HEK293 (cell line): ENCODE results near the gene PRPF40B.

Experiments
- CTCF ChIA-PET: fragments of 350-600 bp; formaldehyde crosslinking; extraction: SDS; loops from one replicate; lab custom pipeline; 2021; ENCODE audit warnings: antibody characterized with exemption; lab: Yijun Ruan, JAX
- POLR2A ChIA-PET: fragments of 300-600 bp; formaldehyde crosslinking; extraction: SDS; loops from one replicate; lab custom pipeline; 2020; ENCODE audit warnings: antibody characterized with exemption, inconsistent platforms; lab: Yijun Ruan, JAX
- H3K27ac ChIP-seq: fragments of 200-500 bp; sonication (Bioruptor generic); 2 replicates; pipeline ENCODE4 v1.5.1; 2014; ENCODE audit warnings: low read depth, low read length, control low read depth, inconsistent platforms; ENCODE audit errors: extremely low read depth
- H3K36me3 ChIP-seq, 2 experiments: fragments of 200-500 bp in 1 of 2; sonication (Bioruptor generic) in 1 of 2; 1 replicate in 1 of 2; 2 replicates in 1 of 2; pipeline ENCODE4 v1.5.1; 2014 to 2017; ENCODE audit warnings: inconsistent platforms in 2 of 2, low read length in 2 of 2; ENCODE audit not compliant: control insufficient read depth in 2 of 2, insufficient read depth in 1 of 2
- H3K4me1 ChIP-seq: fragments of 200-500 bp; sonication (Bioruptor generic); 2 replicates; pipeline ENCODE4 v1.5.1; 2014; ENCODE audit warnings: mild to moderate bottlenecking, low read length, inconsistent platforms; ENCODE audit not compliant: control insufficient read depth, insufficient read depth
- H3K4me3 ChIP-seq: 2 replicates; pipeline ENCODE4 v1.5.1; 2011; ENCODE audit warnings: low read depth, mild to moderate bottlenecking, control low read depth, low read length, moderate library complexity
- H3K9me3 ChIP-seq: fragments of 200-500 bp; sonication (Bioruptor generic); 2 replicates; pipeline ENCODE4 v1.5.1; 2014; ENCODE audit warnings: low read depth, low read length, inconsistent platforms; ENCODE audit not compliant: control insufficient read depth, insufficient read depth
- CTCF ChIP-seq: fragments of 450-650 bp; formaldehyde crosslinking; IDR thresholded peaks from 2 replicates; pipeline ENCODE4 v1.5.1; 2016; ENCODE audit warnings: missing biosample characterization, missing genetic modification characterization
- GLIS1 ChIP-seq: fragments of 450-650 bp; formaldehyde crosslinking; IDR thresholded peaks from 2 replicates; pipeline ENCODE4 v1.5.1; 2016; ENCODE audit warnings: missing biosample characterization, missing genetic modification characterization
- GLIS2 ChIP-seq: fragments of 450-650 bp; formaldehyde crosslinking; IDR thresholded peaks from 2 replicates; pipeline ENCODE4 v1.5.1; 2016; ENCODE audit warnings: missing biosample characterization, missing genetic modification characterization
- KLF10 ChIP-seq: fragments of 450-650 bp; IDR thresholded peaks from 2 replicates; pipeline ENCODE4 v1.5.1; 2018; ENCODE audit warnings: missing biosample characterization, mild to moderate bottlenecking, missing genetic modification characterization
- KLF9 ChIP-seq: fragments of 450-650 bp; formaldehyde crosslinking; IDR thresholded peaks from 2 replicates; pipeline ENCODE4 v1.5.1; 2016; ENCODE audit warnings: missing biosample characterization, missing genetic modification characterization, low read depth
- OSR2 ChIP-seq: fragments of 450-650 bp; formaldehyde crosslinking; IDR thresholded peaks from 2 replicates; pipeline ENCODE4 v1.5.1; 2016; ENCODE audit warnings: missing biosample characterization, missing genetic modification characterization
- PATZ1 ChIP-seq: fragments of 450-650 bp; formaldehyde crosslinking; IDR thresholded peaks from 2 replicates; pipeline ENCODE4 v1.5.1; 2016; ENCODE audit warnings: missing biosample characterization, missing genetic modification characterization
- SALL2 ChIP-seq: fragments of 450-650 bp; formaldehyde crosslinking; IDR thresholded peaks from 2 replicates; pipeline ENCODE4 v1.5.0; 2017; ENCODE audit warnings: missing biosample characterization, mild to moderate bottlenecking, missing genetic modification characterization, borderline replicate concordance
- SP3 ChIP-seq: fragments of 450-650 bp; formaldehyde crosslinking; IDR thresholded peaks from 2 replicates; pipeline ENCODE4 v1.5.1; 2016; ENCODE audit warnings: missing biosample characterization, missing genetic modification characterization
- SP7 ChIP-seq: fragments of 450-650 bp; formaldehyde crosslinking; IDR thresholded peaks from 2 replicates; pipeline ENCODE4 v1.5.1; 2016; ENCODE audit warnings: missing biosample characterization, missing genetic modification characterization
- ZBTB26 ChIP-seq: fragments of 450-650 bp; formaldehyde crosslinking; optimal IDR thresholded peaks from 2 replicates; pipeline ENCODE3; 2016; ENCODE audit warnings: missing biosample characterization, mild to moderate bottlenecking, missing genetic modification characterization
- ZBTB49 ChIP-seq: fragments of 450-650 bp; formaldehyde crosslinking; IDR thresholded peaks from 2 replicates; pipeline ENCODE4 v1.5.1; 2016; ENCODE audit warnings: missing biosample characterization, missing genetic modification characterization, low read depth
- ZBTB6 ChIP-seq: fragments of 450-650 bp; formaldehyde crosslinking; IDR thresholded peaks from 2 replicates; pipeline ENCODE4 v1.5.1; 2017; ENCODE audit warnings: missing biosample characterization, missing genetic modification characterization
- ZFHX2 ChIP-seq: fragments of 450-650 bp; formaldehyde crosslinking; conservative IDR thresholded peaks from 2 replicates; pipeline ENCODE4 v1.5.1; 2016; ENCODE audit warnings: missing biosample characterization, missing genetic modification characterization
- ZIC2 ChIP-seq: fragments of 450-650 bp; formaldehyde crosslinking; IDR thresholded peaks from 2 replicates; pipeline ENCODE4 v1.5.1; 2016; ENCODE audit warnings: missing biosample characterization, missing genetic modification characterization
- ZNF132 ChIP-seq: fragments of 450-650 bp; formaldehyde crosslinking; IDR thresholded peaks from 2 replicates; pipeline ENCODE4 v1.5.1; 2017; ENCODE audit warnings: missing biosample characterization, missing genetic modification characterization, borderline replicate concordance
- ZNF398 ChIP-seq: fragments of 450-650 bp; formaldehyde crosslinking; IDR thresholded peaks from 2 replicates; pipeline ENCODE4 v1.5.1; 2017; ENCODE audit warnings: missing biosample characterization, missing genetic modification characterization
- ZNF423 ChIP-seq: fragments of 450-650 bp; formaldehyde crosslinking; IDR thresholded peaks from 2 replicates; pipeline ENCODE4 v1.5.1; 2016; ENCODE audit warnings: missing biosample characterization, missing genetic modification characterization
- ZNF596 ChIP-seq: fragments of 450-650 bp; IDR thresholded peaks from 2 replicates; pipeline ENCODE4 v1.5.0; 2018; ENCODE audit warnings: missing biosample characterization, mild to moderate bottlenecking, missing genetic modification characterization, moderate library complexity
- ZNF639 ChIP-seq: fragments of 450-650 bp; formaldehyde crosslinking; IDR thresholded peaks from 2 replicates; pipeline ENCODE4 v1.5.1; 2016; ENCODE audit warnings: missing biosample characterization, missing genetic modification characterization
- ZNF76 ChIP-seq: fragments of 450-650 bp; formaldehyde crosslinking; IDR thresholded peaks from 2 replicates; pipeline ENCODE4; 2016; ENCODE audit warnings: low read depth, missing biosample characterization, missing genetic modification characterization, borderline replicate concordance
- ZNF843 ChIP-seq: fragments of 450-650 bp; formaldehyde crosslinking; IDR thresholded peaks from 2 replicates; pipeline ENCODE4 v1.5.1; 2016; ENCODE audit warnings: missing biosample characterization, missing genetic modification characterization
- ZSCAN30 ChIP-seq: fragments of 450-650 bp; IDR thresholded peaks from 2 replicates; pipeline ENCODE4 v1.5.1; 2018; ENCODE audit warnings: missing biosample characterization, mild to moderate bottlenecking, missing genetic modification characterization, moderate library complexity

The PRPF40B gene

GRCh38 chr12:49623142-49623904 lies at the start of gene PRPF40B:
Gene PRPF40B, plus strand, starts transcription at chr12:49623561. Its CDS starts 30 bp downstream, at chr12:49623591.
- peak within 1 kb of the TSS; percentile 49 for H3K4me3 ChIP-seq
- CTCF ChIA-PET = interaction anchor here (0.6 to 2.6 kb wide), 17 partner anchors 8 to 334 kb away, joined by 3 to 20 read pairs (median 4); partner anchors contain the start of gene C1QL4
- POLR2A ChIA-PET = interaction anchor here (0.6 to 1.8 kb wide), 15 partner anchors 13 to 276 kb away, joined by 3 to 8 read pairs (median 4); partner anchors contain the start of genes SPATS2 and TMBIM6
- no peak for TF ChIP-seq ZBTB49 (tag by site-specific recombination)
- peak; percentile 56; the same call in 1 of the 2 replicates for TF ChIP-seq GLIS1 (tag by site-specific recombination)
- TF ChIP-seq ZNF423 (tag by site-specific recombination) = 0 out of 2 replicates have a peak, but pooled peaks have one; percentile 60
- peak; percentile 3; the same call in 1 of the 2 replicates for TF ChIP-seq ZNF596 (tag by site-specific recombination)
- peak; percentile 58 for TF ChIP-seq ZSCAN30 (tag by site-specific recombination)
- TF ChIP-seq CTCF (tag by site-specific recombination) = peak; percentile 22; the same call in 1 of the 2 replicates
- no peak for TF ChIP-seq OSR2
- peak; percentile 16; the same call in 1 of the 2 replicates for TF ChIP-seq ZNF76 (tag by site-specific recombination)
- TF ChIP-seq SALL2 = no peak
- TF ChIP-seq SP3 (tag by site-specific recombination) = peak; percentile 76
- peak; percentile 63 for TF ChIP-seq ZFHX2 (tag by site-specific recombination)
- peak; percentile 4; the same call in 1 of the 2 replicates for TF ChIP-seq ZNF639 (tag by site-specific recombination)
- peak; percentile 46; the same call in 1 of the 2 replicates for TF ChIP-seq KLF10
- TF ChIP-seq PATZ1 (tag by site-specific recombination) = peak; percentile 58; the same call in 1 of the 2 replicates
- peak; percentile 33 for TF ChIP-seq KLF9 (tag by site-specific recombination)
- 0 out of 2 replicates have a peak, but pooled peaks have one; percentile 10 for TF ChIP-seq ZNF843
- TF ChIP-seq ZBTB6 (tag by site-specific recombination) = peak; percentile 71; the same call in 1 of the 2 replicates
- peak; percentile 69; the same call in 1 of the 2 replicates for TF ChIP-seq GLIS2 (tag by site-specific recombination)
- 0 out of 2 replicates have a peak, but pooled peaks have one; percentile 12 for TF ChIP-seq SP7 (tag by site-specific recombination)
- peak; percentile 49; the same call in 1 of the 2 replicates for TF ChIP-seq ZIC2 (tag by site-specific recombination)
- TF ChIP-seq ZNF132 = no peak
- TF ChIP-seq ZBTB26 = peak; percentile 21
- peak; percentile 65; the same call in 1 of the 2 replicates for TF ChIP-seq ZNF398 (tag by site-specific recombination)

More at GRCh38 chr12:49623142-49623904, at the start of gene PRPF40B:
- H3K27ac ChIP-seq = peak within 1 kb of the TSS; percentile 1
- no peaks in the 10 kb centered on the region for H3K4me1 ChIP-seq
- no peaks in the 10 kb centered on the region for H3K9me3 ChIP-seq
- H3K36me3 ChIP-seq = no peaks in the 10 kb centered on the region
